T-helper 17 cell (primary cell): ENCODE results near the gene TRIM10. TPM values are rescaled to one million over a fixed set of nuclear protein-coding genes. Genes with fewer than 3 reads are reported as not detected.

Experiments
- ATAC-seq: fragments of 150-1000 bp; cut with Tn5 transposase; 2 replicates; pipeline ENCODE4 v1.10.0; 2021; ENCODE audit warnings: mild to moderate bottlenecking, moderate library complexity
- DNase-seq, 3 donors: peaks; one replicate each; pipeline versions ENCODE4 v3.0.0 to v3.0.0-alpha.2; 2020 to 2021
- H3K9me3 ChIP-seq: one replicate; pipeline ENCODE4 v1.7.0; 2013; ENCODE audit warnings: low read length, mild to moderate bottlenecking; ENCODE audit not compliant: control insufficient read depth, poor library complexity, severe bottlenecking
- H3K27ac Mint-ChIP-seq: one replicate; pipeline ENCODE4 v1.8.0; 2022; ENCODE audit warnings: mild to moderate bottlenecking, moderate library complexity, mixed read lengths
- H3K27me3 Mint-ChIP-seq: one replicate; pipeline ENCODE4 v1.8.0; 2022; ENCODE audit warnings: mixed read lengths
- H3K36me3 Mint-ChIP-seq: one replicate; pipeline ENCODE4 v1.8.0; 2022; ENCODE audit warnings: low read depth, mixed read lengths
- H3K4me1 Mint-ChIP-seq: one replicate; pipeline ENCODE4 v1.8.0; 2022; ENCODE audit warnings: mild to moderate bottlenecking, mixed read lengths
- H3K4me3 Mint-ChIP-seq: one replicate; pipeline ENCODE4 v1.8.0; 2022; ENCODE audit warnings: mild to moderate bottlenecking, moderate library complexity, mixed read lengths
- total RNA-seq, 4 donors: library from RNA in 2 of 4; stranded (reverse) in 2 of 4; gene quantifications; one replicate each; pipeline ENCODE4 v1.2.3 and lab custom pipeline; 2022 to 2026

Gene TRIM10
- total RNA-seq, 2 donors from 2014 or later, result 0.37 TPM; not detected in 1

GRCh38 chr6:30192076-30192475 lies 31.1 kb upstream of the TRIM10 start:
- Mint-ChIP-seq H3K27ac (peak overlapping the region; percentile 83), H3K4me3 (no peak overlapping the region), H3K27me3 (no peaks in the 10 kb centered on the region), H3K4me1 (peaks cover 10% of the 10 kb centered on the region), H3K36me3 (peaks cover 24% of the 10 kb centered on the region)
- H3K9me3 ChIP-seq, result no peaks in the 10 kb centered on the region
- ATAC-seq, result no peak
- no peak for DNase-seq

GRCh38 chr6:30188541-30188940 lies 27.5 kb upstream of the TRIM10 start:
- Mint-ChIP-seq H3K4me3 (no peak overlapping the region), H3K4me1 (peaks cover 15% of the 10 kb centered on the region), H3K27ac (no peak overlapping the region), H3K36me3 (peaks cover 35% of the 10 kb centered on the region), H3K27me3 (no peaks in the 10 kb centered on the region)
- no peaks in the 10 kb centered on the region for H3K9me3 ChIP-seq
- DNase-seq, result no peak
- ATAC-seq, result no peak

GRCh38 chr6:30185846-30186484 lies 25.0 kb upstream of the TRIM10 start:
- ATAC-seq (no peak), DNase-seq (no peak)
- Mint-ChIP-seq H3K27ac (peak overlapping the region; percentile 83), H3K4me3 (no peak overlapping the region), H3K27me3 (peaks cover 6% of the 10 kb centered on the region), H3K36me3 (peaks cover 32% of the 10 kb centered on the region), H3K4me1 (peaks cover 14% of the 10 kb centered on the region)
- H3K9me3 ChIP-seq, result no peaks in the 10 kb centered on the region

- ATAC-seq, result no peak
- Mint-ChIP-seq H3K27me3 (peaks cover 10% of the 10 kb centered on the region), H3K4me3 (no peak overlapping the region), H3K36me3 (peaks cover 24% of the 10 kb centered on the region), H3K4me1 (peaks cover 11% of the 10 kb centered on the region), H3K27ac (peak overlapping the region; percentile 83)
- H3K9me3 ChIP-seq, result peaks cover 4% of the 10 kb centered on the region
- DNase-seq, result no peak
These were observed 23.5 kb upstream of the TRIM10 start for GRCh38 chr6:30184417-30185031.

GRCh38 chr6:30180145-30180544 lies 19.1 kb upstream of the TRIM10 start:
- no peak overlapping the region for H3K27ac Mint-ChIP-seq
- H3K4me1 Mint-ChIP-seq, result peaks cover 4% of the 10 kb centered on the region
- peaks cover 38% of the 10 kb centered on the region for H3K27me3 Mint-ChIP-seq
- H3K9me3 ChIP-seq, result peaks cover 6% of the 10 kb centered on the region
- no peak for DNase-seq
- peaks cover 4% of the 10 kb centered on the region for H3K36me3 Mint-ChIP-seq
- no peak overlapping the region for H3K4me3 Mint-ChIP-seq
- no peak for ATAC-seq

GRCh38 chr6:30178837-30179236 lies 17.8 kb upstream of the TRIM10 start:
- Mint-ChIP-seq H3K4me3 (no peak overlapping the region), H3K36me3 (no peaks in the 10 kb centered on the region), H3K27me3 (peaks cover 44% of the 10 kb centered on the region), H3K4me1 (no peaks in the 10 kb centered on the region), H3K27ac (no peak overlapping the region)
- ATAC-seq (no peak), DNase-seq (no peak)
- H3K9me3 ChIP-seq, result peaks cover 6% of the 10 kb centered on the region

GRCh38 chr6:30175765-30176164 lies 14.8 kb upstream of the TRIM10 start:
- peaks cover 6% of the 10 kb centered on the region for H3K9me3 ChIP-seq
- Mint-ChIP-seq H3K27ac (no peak overlapping the region), H3K27me3 (peaks cover 57% of the 10 kb centered on the region), H3K36me3 (no peaks in the 10 kb centered on the region), H3K4me3 (no peak overlapping the region), H3K4me1 (peaks cover 2% of the 10 kb centered on the region)
- no peak for ATAC-seq
- no peak for DNase-seq

- Mint-ChIP-seq H3K36me3 (no peaks in the 10 kb centered on the region), H3K4me3 (peak overlapping the region; percentile 49), H3K4me1 (peaks cover 11% of the 10 kb centered on the region), H3K27ac (no peak overlapping the region), H3K27me3 (peaks cover 81% of the 10 kb centered on the region)
- ATAC-seq (no peak), DNase-seq (no peak)
- H3K9me3 ChIP-seq, result no peaks in the 10 kb centered on the region
These were observed 11.7 kb upstream of the TRIM10 start for GRCh38 chr6:30172681-30173080.

- H3K9me3 ChIP-seq, result no peaks in the 10 kb centered on the region
- peaks cover 75% of the 10 kb centered on the region for H3K27me3 Mint-ChIP-seq
- peaks cover 12% of the 10 kb centered on the region for H3K4me1 Mint-ChIP-seq
- H3K27ac Mint-ChIP-seq, result no peak overlapping the region
- ATAC-seq, result no peak
- peak overlapping the region; percentile 7 for H3K4me3 Mint-ChIP-seq
- no peaks in the 10 kb centered on the region for H3K36me3 Mint-ChIP-seq
- DNase-seq, result no peak
These were observed 10.9 kb upstream of the TRIM10 start for GRCh38 chr6:30171677-30172471.

GRCh38 chr6:30169658-30170614 lies 8.9 kb upstream of the TRIM10 start:
- Mint-ChIP-seq H3K27me3 (peaks cover 59% of the 10 kb centered on the region), H3K4me1 (peaks cover 15% of the 10 kb centered on the region), H3K36me3 (no peaks in the 10 kb centered on the region), H3K4me3 (no peak overlapping the region), H3K27ac (no peak overlapping the region)
- DNase-seq (no peak), ATAC-seq (peak; percentile 78)
- H3K9me3 ChIP-seq, result no peaks in the 10 kb centered on the region

GRCh38 chr6:30168741-30169140 lies 7.7 kb upstream of the TRIM10 start:
- DNase-seq (no peak), ATAC-seq (no peak)
- no peaks in the 10 kb centered on the region for H3K36me3 Mint-ChIP-seq
- H3K9me3 ChIP-seq, result no peaks in the 10 kb centered on the region
- H3K27ac Mint-ChIP-seq, result no peak overlapping the region
- H3K4me1 Mint-ChIP-seq, result peaks cover 15% of the 10 kb centered on the region
- H3K4me3 Mint-ChIP-seq, result no peak overlapping the region
- H3K27me3 Mint-ChIP-seq, result peaks cover 54% of the 10 kb centered on the region

GRCh38 chr6:30167101-30167500 lies 6.1 kb upstream of the TRIM10 start:
- H3K9me3 ChIP-seq, result no peaks in the 10 kb centered on the region
- H3K36me3 Mint-ChIP-seq, result no peaks in the 10 kb centered on the region
- H3K27ac Mint-ChIP-seq, result peak overlapping the region; percentile 47
- DNase-seq (no peak), ATAC-seq (peak; percentile 76)
- H3K4me1 Mint-ChIP-seq, result peaks cover 19% of the 10 kb centered on the region
- no peak overlapping the region for H3K4me3 Mint-ChIP-seq
- peaks cover 46% of the 10 kb centered on the region for H3K27me3 Mint-ChIP-seq
